Prostate gland (tissue), 2 donors: ENCODE data around the gene MUSTN1.

ENCODE experiments used
- POLR2A ChIP-seq: fragments of 450-650 bp; IDR thresholded peaks from one replicate; pipeline ENCODE4 v1.6.1; 2016; ENCODE audit warnings: antibody characterized with exemption, mild to moderate bottlenecking
- TF ChIP-seq, protein P1 (sequence below), 4 experiments: fragments of 200-600 bp in 2 of 4; fragments of 450-650 bp in 2 of 4; sonication (generic) in 2 of 4; IDR thresholded peaks; 1 replicate in 3 of 4; 2 replicates in 1 of 4; pipeline ENCODE4 v1.5.1; 2016 to 2019; ENCODE audit warnings: antibody characterized with exemption in 4 of 4, mild to moderate bottlenecking in 2 of 4, moderate library complexity in 2 of 4

- TF ChIP-seq, protein P1, sequence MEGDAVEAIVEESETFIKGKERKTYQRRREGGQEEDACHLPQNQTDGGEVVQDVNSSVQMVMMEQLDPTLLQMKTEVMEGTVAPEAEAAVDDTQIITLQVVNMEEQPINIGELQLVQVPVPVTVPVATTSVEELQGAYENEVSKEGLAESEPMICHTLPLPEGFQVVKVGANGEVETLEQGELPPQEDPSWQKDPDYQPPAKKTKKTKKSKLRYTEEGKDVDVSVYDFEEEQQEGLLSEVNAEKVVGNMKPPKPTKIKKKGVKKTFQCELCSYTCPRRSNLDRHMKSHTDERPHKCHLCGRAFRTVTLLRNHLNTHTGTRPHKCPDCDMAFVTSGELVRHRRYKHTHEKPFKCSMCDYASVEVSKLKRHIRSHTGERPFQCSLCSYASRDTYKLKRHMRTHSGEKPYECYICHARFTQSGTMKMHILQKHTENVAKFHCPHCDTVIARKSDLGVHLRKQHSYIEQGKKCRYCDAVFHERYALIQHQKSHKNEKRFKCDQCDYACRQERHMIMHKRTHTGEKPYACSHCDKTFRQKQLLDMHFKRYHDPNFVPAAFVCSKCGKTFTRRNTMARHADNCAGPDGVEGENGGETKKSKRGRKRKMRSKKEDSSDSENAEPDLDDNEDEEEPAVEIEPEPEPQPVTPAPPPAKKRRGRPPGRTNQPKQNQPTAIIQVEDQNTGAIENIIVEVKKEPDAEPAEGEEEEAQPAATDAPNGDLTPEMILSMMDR (IDR thresholded peaks at IDR 0.05) = no peak
- TF ChIP-seq POLR2A = no peak
These were observed 23.9 kb downstream of the MUSTN1 start for GRCh38 chr3:52810923-52811322.
